ENCODE data around the gene GOSR1.
"Not testable (repeated sequence)": the region's sequence is repeated elsewhere in the genome, so short reads cannot be mapped to it uniquely, and the experiment has no call there.

The GOSR1 gene

GRCh38 chr17:30573603-30574175 is 96.5 kb downstream of the GOSR1 start:
- intact Hi-C loops (cut with DNase I; ENCODE audit: low total_unique reads): no loop called here
- no peak for DNase-seq
- H3K27ac ChIP-seq: no peak overlapping the region
- peaks cover 0 to 20% of the 10 kb centered on the region in 2 donors for H3K27me3 ChIP-seq
- TF ChIP-seq CTCF (IDR thresholded peaks at IDR 0.05): no peak
- no peaks in the 10 kb centered on the region for H3K9me3 ChIP-seq
- H3K4me3 ChIP-seq: no peak overlapping the region
- no peaks in the 10 kb centered on the region for H3K36me3 ChIP-seq
- no peaks in the 10 kb centered on the region for H3K4me1 ChIP-seq

GRCh38 chr17:30574309-30574708 is 97.1 kb downstream of the GOSR1 start:
- H3K4me3 ChIP-seq; H3K27ac ChIP-seq; DNase-seq; H3K36me3 ChIP-seq; H3K4me1 ChIP-seq; intact Hi-C loops (cut with DNase I; ENCODE audit: low total_unique reads); H3K9me3 ChIP-seq: not testable (repeated sequence)
- peaks cover 0 to 20% of the 10 kb centered on the region in 2 donors for H3K27me3 ChIP-seq

GRCh38 chr17:30574806-30575205 is 97.6 kb downstream of the GOSR1 start:
- H3K9me3 ChIP-seq; intact Hi-C loops (cut with DNase I; ENCODE audit: low total_unique reads); H3K4me3 ChIP-seq; H3K27ac ChIP-seq; H3K4me1 ChIP-seq; DNase-seq; H3K36me3 ChIP-seq: not testable (repeated sequence)
- peaks cover 0 to 19% of the 10 kb centered on the region in 2 donors for H3K27me3 ChIP-seq

GRCh38 chr17:30575648-30576325 is 98.6 kb downstream of the GOSR1 start:
- intact Hi-C loops (cut with DNase I; ENCODE audit: low total_unique reads); H3K4me1 ChIP-seq; H3K4me3 ChIP-seq; DNase-seq; H3K36me3 ChIP-seq; H3K9me3 ChIP-seq; H3K27ac ChIP-seq: not testable (repeated sequence)
- peaks cover 0 to 12% of the 10 kb centered on the region in 2 donors for H3K27me3 ChIP-seq

GRCh38 chr17:30576326-30576861 is 99.2 kb downstream of the GOSR1 start:
- H3K27me3 ChIP-seq: peaks cover 0 to 8% of the 10 kb centered on the region in 2 donors
- TF ChIP-seq CTCF (IDR thresholded peaks at IDR 0.05): no peak
- H3K9me3 ChIP-seq: no peaks in the 10 kb centered on the region
- no peak for DNase-seq
- no peak overlapping the region for H3K27ac ChIP-seq
- H3K4me3 ChIP-seq: no peak overlapping the region
- intact Hi-C loops (cut with DNase I; ENCODE audit: low total_unique reads): no loop called here
- no peaks in the 10 kb centered on the region for H3K4me1 ChIP-seq
- H3K36me3 ChIP-seq: no peaks in the 10 kb centered on the region

All from tibial artery (tissue), 4 donors.